MCF 10A (cell line): ENCODE results near the gene ARCN1. TPM values are rescaled to one million over a fixed set of nuclear protein-coding genes. Genes with fewer than 3 reads are reported as not detected.
"Not testable (repeated sequence)": the region's sequence is repeated elsewhere in the genome, so short reads cannot be mapped to it uniquely, and the experiment has no call there.

ENCODE experiments used
- BruUV-seq: library from RNA; stranded (reverse); fragments of 400-500 nt; replicated peaks from 2 replicates; lab custom pipeline; 2021; lab: Mats Ljungman, UMichigan
- CTCF ChIA-PET: fragments of 300-600 bp; sonication (Branson Sonifier 250); formaldehyde crosslinking; extraction: SDS; loops from one replicate; lab custom pipeline; 2021; ENCODE audit warnings: antibody characterized with exemption, inconsistent platforms; lab: Yijun Ruan, JAX
- POLR2A ChIA-PET: fragments of 300-600, 350-650 bp; sonication (Branson Sonifier 250); formaldehyde crosslinking; extraction: SDS; loops from one replicate; lab custom pipeline; 2020; ENCODE audit warnings: antibody characterized with exemption, inconsistent platforms; lab: Yijun Ruan, JAX
- DNase-seq: peaks from one replicate; pipeline ENCODE4 v3.0.0-alpha.2; 2018; ENCODE audit not compliant: unreplicated experiment
- H3K27ac Mint-ChIP-seq: one replicate; pipeline ENCODE4 v1.8.0; 2022; ENCODE audit warnings: mild to moderate bottlenecking, low read depth, mixed read lengths; ENCODE audit not compliant: unreplicated experiment
- H3K27me3 Mint-ChIP-seq: one replicate; pipeline ENCODE4 v1.8.0; 2022; ENCODE audit warnings: mixed read lengths; ENCODE audit not compliant: insufficient read depth, unreplicated experiment
- H3K36me3 Mint-ChIP-seq: one replicate; pipeline ENCODE4 v1.8.0; 2022; ENCODE audit warnings: mild to moderate bottlenecking, moderate library complexity, mixed read lengths; ENCODE audit not compliant: insufficient read depth, unreplicated experiment
- H3K4me1 Mint-ChIP-seq: one replicate; pipeline ENCODE4 v1.8.0; 2022; ENCODE audit warnings: mixed read lengths; ENCODE audit not compliant: insufficient read depth, unreplicated experiment
- H3K4me3 Mint-ChIP-seq: one replicate; pipeline ENCODE4 v1.8.0; 2022; ENCODE audit warnings: mild to moderate bottlenecking, moderate library complexity, mixed read lengths; ENCODE audit not compliant: unreplicated experiment
- H3K9me3 Mint-ChIP-seq: one replicate; pipeline ENCODE4 v1.8.0; 2022; ENCODE audit warnings: mixed read lengths; ENCODE audit not compliant: unreplicated experiment
- intact Hi-C: fragments of 100-400 bp; cut with micrococcal nuclease; formaldehyde crosslinking; loops from 2 replicates; pipeline ENCODE4 v1.14.1; 2022
- total RNA-seq: library from RNA; stranded (reverse); gene quantifications from 2 replicates; pipeline ENCODE4 v1.2.3, GENCODE V29; 2022
- TF ChIP-seq, protein P1 (sequence below): fragments of 200-600 bp; IDR thresholded peaks from one replicate; pipeline ENCODE4 v1.8.0; 2022; ENCODE audit warnings: antibody characterized with exemption, mild to moderate bottlenecking; ENCODE audit not compliant: unreplicated experiment

ARCN1 gene
- total RNA-seq, 1 experiment from 2014 or later, result 164 TPM

GRCh38 chr11:118596224-118597146 is 24.3 kb downstream of the ARCN1 start:
- DNase-seq, result no peak
- no peak overlapping the region for H3K4me3 Mint-ChIP-seq
- intact Hi-C loops, result no loop called here
- CTCF ChIA-PET, result interaction anchor here (0.6 to 4.8 kb wide), 9 partner anchors 9 to 63 kb away, joined by 3 to 39 read pairs (median 9); partner anchors contain the start of gene PHLDB1
- H3K27ac Mint-ChIP-seq, result no peak overlapping the region
- no peaks in the 10 kb centered on the region for H3K4me1 Mint-ChIP-seq
- BruUV-seq, result no TSS peak
- peaks cover 90% of the 10 kb centered on the region for H3K36me3 Mint-ChIP-seq
- no peaks in the 10 kb centered on the region for H3K27me3 Mint-ChIP-seq
- H3K9me3 Mint-ChIP-seq, result no peaks in the 10 kb centered on the region
- TF ChIP-seq, protein P1, sequence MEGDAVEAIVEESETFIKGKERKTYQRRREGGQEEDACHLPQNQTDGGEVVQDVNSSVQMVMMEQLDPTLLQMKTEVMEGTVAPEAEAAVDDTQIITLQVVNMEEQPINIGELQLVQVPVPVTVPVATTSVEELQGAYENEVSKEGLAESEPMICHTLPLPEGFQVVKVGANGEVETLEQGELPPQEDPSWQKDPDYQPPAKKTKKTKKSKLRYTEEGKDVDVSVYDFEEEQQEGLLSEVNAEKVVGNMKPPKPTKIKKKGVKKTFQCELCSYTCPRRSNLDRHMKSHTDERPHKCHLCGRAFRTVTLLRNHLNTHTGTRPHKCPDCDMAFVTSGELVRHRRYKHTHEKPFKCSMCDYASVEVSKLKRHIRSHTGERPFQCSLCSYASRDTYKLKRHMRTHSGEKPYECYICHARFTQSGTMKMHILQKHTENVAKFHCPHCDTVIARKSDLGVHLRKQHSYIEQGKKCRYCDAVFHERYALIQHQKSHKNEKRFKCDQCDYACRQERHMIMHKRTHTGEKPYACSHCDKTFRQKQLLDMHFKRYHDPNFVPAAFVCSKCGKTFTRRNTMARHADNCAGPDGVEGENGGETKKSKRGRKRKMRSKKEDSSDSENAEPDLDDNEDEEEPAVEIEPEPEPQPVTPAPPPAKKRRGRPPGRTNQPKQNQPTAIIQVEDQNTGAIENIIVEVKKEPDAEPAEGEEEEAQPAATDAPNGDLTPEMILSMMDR, result no peak
- POLR2A ChIA-PET, result interaction anchor here (1.4 to 2.5 kb wide), 2 partner anchors 26 to 61 kb away, joined by 6 to 12 read pairs; no protein-coding TSS in a partner anchor

DNA sequence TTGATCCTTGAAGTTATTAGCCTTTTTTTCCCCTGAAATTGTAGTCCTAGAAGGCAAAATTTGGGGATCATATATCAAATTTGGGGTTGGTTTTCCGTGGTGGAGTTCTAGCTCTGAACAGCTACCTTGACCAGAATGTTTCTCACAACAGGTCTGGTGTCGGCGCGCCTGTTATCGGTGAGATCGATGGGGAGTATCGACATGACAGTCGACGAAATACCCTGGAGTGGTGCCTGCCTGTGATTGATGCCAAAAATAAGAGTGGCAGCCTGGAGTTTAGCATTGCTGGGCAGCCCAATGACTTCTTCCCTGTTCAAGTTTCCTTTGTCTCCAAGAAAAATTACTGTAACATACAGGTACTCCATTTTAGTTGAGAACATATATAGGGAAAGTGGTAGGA is 25.3 kb downstream of the ARCN1 start:
- no peaks in the 10 kb centered on the region for H3K4me1 Mint-ChIP-seq
- intact Hi-C loops, result no loop called here
- POLR2A ChIA-PET, result no interaction called here
- H3K27ac Mint-ChIP-seq, result no peak overlapping the region
- H3K36me3 Mint-ChIP-seq, result peaks cover 88% of the 10 kb centered on the region
- TF ChIP-seq, protein P1, result no peak
- H3K27me3 Mint-ChIP-seq, result no peaks in the 10 kb centered on the region
- H3K9me3 Mint-ChIP-seq, result no peaks in the 10 kb centered on the region
- no peak overlapping the region for H3K4me3 Mint-ChIP-seq
- DNase-seq, result no peak
- no TSS peak for BruUV-seq
- CTCF ChIA-PET, result interaction anchor here (0.6 kb wide), 1 partner anchor 35 kb away, joined by 3 read pairs; no protein-coding TSS in a partner anchor

GRCh38 chr11:118602331-118602730 is 30.1 kb downstream of the ARCN1 start:
- intact Hi-C loops, result no loop called here
- CTCF ChIA-PET, result no interaction called here
- DNase-seq, result no peak
- H3K27me3 Mint-ChIP-seq, result no peaks in the 10 kb centered on the region
- H3K9me3 Mint-ChIP-seq, result no peaks in the 10 kb centered on the region
- H3K4me1 Mint-ChIP-seq, result peaks cover 14% of the 10 kb centered on the region
- H3K27ac Mint-ChIP-seq, result no peak overlapping the region
- TF ChIP-seq, protein P1, result no peak
- POLR2A ChIA-PET, result interaction anchor here (0.7 to 1.1 kb wide), 3 partner anchors 18 to 212 kb away, joined by 3 read pairs; no protein-coding TSS in a partner anchor
- BruUV-seq, result TSS peak; percentile 46
- no peak overlapping the region for H3K4me3 Mint-ChIP-seq
- peaks cover 70% of the 10 kb centered on the region for H3K36me3 Mint-ChIP-seq

- DNase-seq, H3K9me3 Mint-ChIP-seq, H3K27ac Mint-ChIP-seq, intact Hi-C loops, H3K4me3 Mint-ChIP-seq, H3K27me3 Mint-ChIP-seq, BruUV-seq: not testable (repeated sequence)
- Mint-ChIP-seq H3K4me1 (peaks cover 17% of the 10 kb centered on the region), H3K36me3 (peaks cover 57% of the 10 kb centered on the region)
- ChIA-PET POLR2A (interaction anchor here (0.6 to 7.1 kb wide), 2 partner anchors 19 to 101 kb away, joined by 3 to 113 read pairs; no protein-coding TSS in a partner anchor), CTCF (interaction anchor here (0.9 to 4.9 kb wide), 5 partner anchors 8 to 138 kb away, joined by 3 to 35 read pairs (median 9); no protein-coding TSS in a partner anchor)
Observed at GRCh38 chr11:118603709-118604108, 31.5 kb downstream of the ARCN1 start.
